ENCODE results near the gene KRTAP29-1.
A peak's percentile ranks its signal among the peaks of the same experiment; 100 is the strongest.

KRTAP29-1 gene

GRCh38 chr17:41327411-41328120 is 24.9 kb upstream of the KRTAP29-1 start:
- DNase-seq: no peak

DNA sequence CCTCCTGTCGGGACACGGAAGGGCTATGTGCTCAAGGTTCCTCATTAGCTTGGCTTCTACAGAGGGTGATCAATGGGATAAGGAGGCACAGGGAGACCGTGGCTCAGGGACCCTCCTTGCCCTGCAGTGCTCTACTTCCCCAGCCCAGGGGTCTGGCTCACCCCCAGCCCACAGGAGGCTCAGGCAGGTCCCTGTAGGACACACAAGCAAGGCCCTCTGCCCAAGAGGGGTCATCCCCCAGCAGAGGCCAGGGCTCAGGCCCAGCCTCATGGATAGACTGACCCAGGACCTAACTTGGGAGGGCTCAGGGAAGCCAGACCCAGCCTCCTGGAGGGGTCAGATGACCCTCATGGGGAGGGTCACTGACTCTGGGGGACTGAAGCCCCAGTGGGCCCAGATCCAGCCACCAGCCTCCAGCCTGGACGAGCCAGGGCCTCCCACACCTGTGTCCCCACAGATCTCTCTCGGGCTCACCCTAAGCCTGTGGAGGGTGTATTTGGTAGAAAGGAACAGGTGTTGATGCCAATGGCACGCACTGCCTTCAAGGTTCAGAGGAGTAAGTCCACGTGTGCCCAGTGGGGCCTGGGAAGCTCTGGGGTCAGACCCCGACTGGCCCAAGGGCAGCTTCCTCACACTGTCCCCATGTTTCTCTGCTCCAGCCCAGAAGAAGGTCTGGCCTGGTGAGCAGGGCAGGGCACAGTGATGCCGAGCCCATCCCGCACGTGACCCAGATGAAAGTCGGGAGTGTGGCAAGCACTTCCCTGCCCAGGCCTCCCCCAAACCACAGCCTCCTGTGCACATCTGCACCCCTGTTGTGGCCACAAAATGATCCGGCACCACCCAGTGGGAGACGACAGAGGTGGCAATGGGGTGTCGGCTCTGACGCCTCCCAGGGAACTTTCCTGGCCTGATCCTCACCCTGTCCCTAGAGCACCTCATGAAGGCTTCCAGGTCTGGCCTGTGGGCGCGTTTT is 23.8 kb upstream of the KRTAP29-1 start:
- DNase-seq: peak; percentile 31

DNA sequence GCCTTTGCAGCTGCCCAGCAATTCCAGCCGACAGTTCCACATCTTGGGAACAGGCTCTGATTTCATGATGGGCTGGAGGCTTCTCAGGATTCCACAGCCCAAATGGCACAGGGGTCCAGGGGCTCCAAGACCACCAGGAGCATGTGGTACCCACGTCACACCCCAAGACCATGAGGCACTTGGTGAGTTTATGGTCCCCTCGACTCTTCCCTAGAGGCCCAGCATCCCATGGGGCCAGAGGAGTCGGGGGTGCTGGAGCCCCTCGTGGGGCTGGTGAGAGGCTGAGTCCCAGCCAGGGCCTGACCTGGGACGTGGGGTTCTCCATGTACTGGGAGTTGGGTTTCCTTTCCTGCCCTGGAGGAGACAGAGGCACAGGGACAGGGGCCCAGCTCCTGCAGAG is 23.0 kb upstream of the KRTAP29-1 start:
- no peak for DNase-seq

DNA sequence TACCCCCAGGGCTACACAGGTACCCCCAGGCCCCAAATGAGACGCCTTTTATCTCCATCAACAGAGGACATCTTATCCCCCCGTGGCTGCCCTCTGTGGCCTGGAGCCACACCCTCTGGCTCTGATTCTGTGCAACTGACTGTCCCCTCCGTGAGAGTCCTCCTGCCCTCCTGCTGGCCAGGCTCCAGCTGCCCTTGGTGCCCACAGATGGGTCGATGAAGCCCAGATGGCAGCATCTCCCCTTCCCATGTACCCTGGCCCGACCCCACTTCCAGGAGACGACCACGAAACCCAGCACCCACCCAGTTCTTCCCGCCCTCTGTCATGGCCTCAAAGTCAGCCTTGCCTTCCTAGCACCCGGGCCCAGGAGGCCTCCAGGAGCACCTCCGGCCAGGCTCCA is 22.5 kb upstream of the KRTAP29-1 start:
- DNase-seq: no peak

- DNase-seq: no peak
These were observed 21.8 kb upstream of the KRTAP29-1 start for GRCh38 chr17:41324180-41325075.

DNA sequence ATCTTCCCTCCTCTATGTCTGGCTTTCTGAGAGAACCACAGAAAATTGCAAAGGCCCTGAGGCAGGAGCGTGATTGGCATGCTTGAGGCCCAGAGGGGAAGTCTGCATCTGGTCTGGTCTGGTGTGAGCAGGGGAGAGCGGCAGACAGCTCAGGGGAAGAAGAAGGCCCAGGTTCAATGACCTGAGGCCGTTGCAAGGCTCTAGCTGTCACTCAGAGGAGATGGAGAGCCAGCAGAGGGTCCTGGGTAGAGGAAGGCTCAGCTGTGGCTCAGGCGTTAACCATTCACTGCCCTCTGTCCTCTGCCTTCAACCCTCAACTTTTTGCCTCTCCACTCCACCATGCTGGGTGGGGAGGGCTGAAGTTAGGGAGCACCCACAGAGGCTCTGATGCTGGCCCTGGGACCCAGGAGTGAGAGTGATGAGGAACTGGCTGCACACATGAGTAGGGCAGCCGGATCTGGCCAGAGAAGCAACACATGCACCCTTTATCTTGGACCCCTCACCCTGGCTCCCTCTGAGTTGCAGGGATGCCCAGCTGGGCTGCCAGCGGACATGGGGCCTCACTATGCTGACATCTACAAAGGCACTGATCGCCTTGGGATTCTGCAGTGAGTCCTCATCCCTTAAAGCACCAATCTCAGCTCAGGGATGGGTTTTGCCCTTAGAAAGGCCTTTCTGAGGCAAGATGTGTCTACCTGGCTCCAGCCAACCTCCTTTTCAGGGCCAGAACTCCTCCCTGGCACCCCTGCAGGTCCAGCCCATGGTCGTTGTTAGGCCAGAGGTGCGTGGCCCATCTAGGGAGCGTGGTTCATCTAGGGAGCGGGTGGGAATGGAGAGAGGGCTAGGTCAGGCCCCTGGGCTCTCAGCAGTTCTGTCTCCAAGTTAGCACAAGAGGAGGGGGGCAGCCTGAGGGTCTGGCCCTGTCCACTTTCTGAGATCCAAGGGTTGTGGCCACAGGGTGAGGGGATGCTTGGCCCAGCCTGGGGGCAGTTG is 20.5 kb upstream of the KRTAP29-1 start:
- no peak for DNase-seq

DNA sequence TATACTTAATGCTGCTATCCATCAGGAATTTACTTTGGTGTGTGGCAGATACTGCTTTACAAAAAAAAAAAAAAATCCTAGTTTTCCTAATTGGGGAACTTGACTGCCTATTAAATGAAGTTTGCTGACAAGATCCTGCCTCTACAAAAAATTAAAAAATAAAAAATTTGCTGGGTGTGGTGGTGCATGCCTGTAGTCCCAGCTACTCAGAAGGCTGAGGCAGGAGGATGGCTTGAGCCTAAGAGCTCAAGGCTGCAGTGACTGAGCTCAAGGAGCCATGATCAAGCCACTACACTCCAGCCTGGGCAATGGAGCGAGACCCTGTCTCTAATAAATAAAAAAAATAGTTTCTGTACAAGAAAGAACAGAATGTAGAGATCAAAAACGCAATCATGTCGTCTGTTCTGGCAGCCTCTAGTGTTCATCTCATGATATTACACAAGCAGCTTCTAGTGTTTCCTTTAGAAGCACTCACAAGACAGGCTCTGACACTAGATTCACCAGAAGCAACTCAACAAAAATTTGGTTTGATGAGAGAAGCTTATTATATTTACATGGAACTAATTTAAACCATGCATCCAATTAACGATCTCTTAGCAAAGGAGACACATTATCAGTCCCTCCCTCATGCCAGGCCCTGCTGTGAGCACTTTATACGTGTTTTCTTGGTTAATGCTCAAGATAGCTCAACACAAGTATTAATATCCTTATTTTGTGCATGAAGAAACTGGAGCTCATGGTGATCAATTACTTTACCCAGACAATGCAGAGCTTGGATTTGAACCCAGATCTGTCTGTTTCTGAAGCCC is 19.6 kb upstream of the KRTAP29-1 start:
- no peak for DNase-seq

DNA sequence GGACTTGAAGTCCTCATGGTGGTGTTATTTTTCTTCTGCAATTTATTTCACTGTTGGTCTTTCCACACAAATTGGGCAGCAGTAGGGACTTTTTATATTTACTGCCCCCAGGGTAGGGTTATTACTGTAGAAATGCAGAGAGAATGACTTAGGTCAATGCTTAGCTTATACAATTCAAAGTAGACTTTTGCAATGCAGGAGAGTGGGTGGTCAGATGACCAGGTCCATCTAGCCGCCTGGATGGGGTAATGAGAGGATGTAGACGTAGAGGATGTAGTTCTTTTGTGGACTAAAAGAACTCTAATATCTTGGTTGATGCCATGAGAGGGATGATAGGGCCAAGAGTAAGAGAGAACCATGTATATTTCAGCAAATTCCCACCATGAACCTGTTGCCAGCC is 15.6 kb upstream of the KRTAP29-1 start:
- no peak for DNase-seq

DNA sequence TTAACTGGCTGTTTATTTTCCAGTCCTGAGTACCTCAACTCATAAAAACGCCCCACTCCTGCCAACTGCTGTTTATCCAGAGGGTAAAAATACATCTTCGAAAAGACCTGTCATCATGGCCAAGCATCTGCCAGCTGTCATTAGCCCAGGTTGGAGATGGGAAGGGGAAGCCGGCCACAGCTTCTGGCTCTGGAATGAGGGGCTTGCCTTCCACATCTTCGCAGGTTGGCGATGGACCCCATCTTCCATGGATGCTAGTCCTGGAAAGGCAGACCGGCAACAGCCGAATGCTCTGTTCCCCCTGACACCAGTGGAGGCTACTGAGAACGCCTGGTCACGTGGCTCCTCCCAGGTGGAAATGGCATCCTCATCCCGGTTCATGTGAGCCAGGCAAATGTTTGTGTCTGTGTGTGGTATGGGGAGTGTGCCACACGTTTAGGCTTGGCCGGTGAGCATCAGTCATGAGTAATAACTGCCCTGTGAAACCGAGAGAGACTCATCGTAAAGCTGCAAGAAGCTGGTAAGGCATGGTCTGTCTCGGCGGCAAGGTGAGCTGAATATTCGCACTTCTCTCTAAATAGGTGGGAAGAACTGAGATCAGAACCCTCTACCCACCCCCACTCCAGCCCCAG is 13.3 kb upstream of the KRTAP29-1 start:
- no peak for DNase-seq

DNA sequence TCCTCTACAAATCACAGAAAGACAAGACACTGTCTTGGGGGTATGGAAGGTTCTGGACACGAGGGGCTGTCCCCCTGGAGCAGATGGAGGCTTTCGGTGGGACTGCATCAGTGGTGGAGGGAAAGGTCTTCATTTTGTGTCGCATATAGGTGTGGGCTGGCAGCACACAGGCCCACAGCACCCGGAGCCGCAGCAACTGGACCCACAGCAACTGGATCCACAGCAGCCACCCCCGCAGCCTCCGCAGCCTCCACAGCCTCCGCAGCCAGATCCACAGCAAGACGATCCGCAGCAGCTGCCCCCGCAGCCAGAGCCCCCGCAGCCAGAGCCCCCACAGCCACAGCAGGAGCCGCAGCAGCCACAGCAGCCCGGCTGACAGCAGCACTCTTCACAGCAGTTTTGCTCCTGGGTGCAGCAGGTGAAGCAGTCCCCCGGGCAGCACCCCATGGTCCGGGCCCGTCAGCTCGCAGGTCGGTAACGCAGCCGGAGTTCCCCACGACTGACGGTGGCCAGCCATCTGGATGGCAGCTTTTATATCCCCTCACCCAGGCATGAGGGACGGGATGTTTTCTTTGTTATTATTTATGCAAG is 12.6 kb upstream of the KRTAP29-1 start, which contains the start of gene KRTAP17-1:
Gene KRTAP17-1 (minus strand): TSS at position 507 of the 591 bp plus-strand sequence. CDS start 60 bp downstream, at position 447.
- no peak for DNase-seq

- no peak for DNase-seq
These were observed 8.5 kb upstream of the KRTAP29-1 start for GRCh38 chr17:41311111-41311510.

DNA sequence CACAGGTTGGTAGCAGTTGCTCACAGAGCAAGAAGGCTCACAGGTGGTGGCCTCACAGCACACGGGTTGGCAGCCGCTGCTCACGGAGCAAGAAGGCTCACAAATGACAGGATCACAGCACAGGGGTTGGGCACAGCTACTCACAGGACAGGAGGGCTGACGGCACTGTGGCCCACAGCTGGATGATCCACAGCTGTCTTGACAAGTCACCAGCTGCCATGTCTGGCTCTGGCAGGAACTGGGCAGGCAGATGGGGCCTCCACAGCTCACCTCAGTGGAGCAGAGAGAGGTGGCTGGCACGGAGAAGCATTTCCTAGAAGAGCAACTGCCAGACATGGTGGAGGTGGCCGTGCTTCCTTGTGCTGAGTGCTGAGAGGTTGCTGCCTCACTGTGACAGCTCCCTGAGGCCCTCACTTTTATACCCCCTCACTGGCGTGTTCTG is 6.3 kb upstream of the KRTAP29-1 start, which contains the start of gene KRTAP16-1:
Gene KRTAP16-1 (minus strand): TSS at position 392 of the 442 bp plus-strand sequence. CDS start 56 bp downstream, at position 336.
- peak; percentile 62 for DNase-seq

GRCh38 chr17:41308251-41308917 is 5.7 kb upstream of the KRTAP29-1 start:
- DNase-seq: peak; percentile 84

GRCh38 chr17:41307647-41308046 is 5.0 kb upstream of the KRTAP29-1 start:
- no peak for DNase-seq

GRCh38 chr17:41304091-41304490 is 1.4 kb upstream of the KRTAP29-1 start:
- DNase-seq: no peak

GRCh38 chr17:41302981-41303380 is 330 bp upstream of the KRTAP29-1 start:
- DNase-seq: no peak

DNA sequence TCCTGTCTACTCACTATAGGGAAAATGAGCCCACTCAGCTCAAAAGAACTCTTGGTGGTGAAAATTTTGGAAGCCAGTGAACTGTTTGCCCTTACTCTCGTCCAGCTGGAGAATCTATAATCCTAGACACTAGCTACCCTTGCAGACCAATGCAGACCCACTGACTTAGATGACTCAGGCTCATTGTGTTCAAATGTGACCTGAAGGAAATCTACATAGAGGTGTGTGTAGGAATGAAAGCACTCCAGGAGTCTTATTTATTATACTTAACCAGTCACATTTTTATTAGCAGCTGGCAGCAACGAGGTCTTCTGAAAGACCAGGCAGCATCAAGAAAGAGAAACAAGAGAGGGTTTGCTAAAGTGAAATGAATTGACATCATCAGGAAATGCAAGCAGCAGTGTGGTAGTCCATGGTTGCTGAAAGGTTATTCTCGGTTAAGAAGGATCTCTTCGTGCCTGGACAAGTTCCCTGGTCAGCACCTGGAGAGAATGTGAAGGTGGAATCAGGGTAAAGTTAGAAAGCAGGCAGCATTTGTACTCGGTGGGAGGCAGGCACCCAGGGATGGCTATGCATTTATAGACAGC is 1.4 kb downstream of the KRTAP29-1 start:
- DNase-seq: no peak

GRCh38 chr17:41298458-41299135 is 4.1 kb downstream of the KRTAP29-1 start:
- DNase-seq: no peak
